ENCODE data around the gene SH3BP4.

- no peak for TF ChIP-seq CTCF (IDR thresholded peaks at IDR 0.05)
- no peak for TF ChIP-seq EZH2 (IDR thresholded peaks at IDR 0.05)
Measured at GRCh38 chr2:235049069-235049468, 97.3 kb downstream of the SH3BP4 start.

Measured in neural progenitor cell (in vitro differentiated cells).